Measurements from ENCODE around the gene PHF14. TPM values are rescaled to one million over a fixed set of nuclear protein-coding genes. Genes with fewer than 3 reads are reported as not detected.

PHF14 gene
- total RNA-seq, 3 donors from 2014 or later = 42.6 to 73.5 (median 66.9) TPM

GRCh38 chr7:11127988-11128387, 154.3 kb downstream of the PHF14 start:
- Histone ChIP-seq H3K4me3 (no peak overlapping the region), H3K9me3 (no peaks in the 10 kb centered on the region), H3K27me3 (no peaks in the 10 kb centered on the region), H3K27ac (no peak overlapping the region), H3K36me3 (no peaks in the 10 kb centered on the region), H3K4me1 (no peaks in the 10 kb centered on the region)
- intact Hi-C loops (cut with DNase I; ENCODE audit: low total_unique reads) = no loop called here
- TF ChIP-seq POLR2AphosphoS5 (IDR thresholded peaks at IDR 0.05) (no peak), POLR2A (IDR thresholded peaks at IDR 0.05) (no peak), CTCF (IDR thresholded peaks at IDR 0.05) (no peak)
- DNase-seq (ENCODE audit: low spot score in 2 of 2) = no peak

DNA sequence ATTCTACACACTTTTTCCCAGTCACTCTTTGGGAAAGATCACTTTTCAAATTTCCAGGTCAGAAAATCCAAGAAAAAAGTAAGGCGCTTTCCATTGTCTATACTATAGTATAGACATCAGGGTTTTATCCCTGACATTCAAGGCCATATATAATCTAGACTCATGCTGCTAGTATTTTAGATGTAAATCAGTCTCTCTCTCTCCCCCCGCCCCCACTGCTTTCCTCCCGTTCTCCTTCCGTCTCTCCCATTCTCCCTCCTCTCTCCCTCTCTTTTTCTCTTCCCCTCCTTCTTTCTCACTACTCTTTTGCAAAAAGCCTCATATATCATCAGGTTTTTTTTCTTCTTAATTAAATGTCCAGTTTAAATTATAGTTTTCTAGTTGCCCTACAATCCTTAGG, 154.8 kb downstream of the PHF14 start:
- Histone ChIP-seq H3K27ac (no peak overlapping the region), H3K4me3 (no peak overlapping the region), H3K9me3 (no peaks in the 10 kb centered on the region), H3K27me3 (no peaks in the 10 kb centered on the region), H3K4me1 (no peaks in the 10 kb centered on the region), H3K36me3 (no peaks in the 10 kb centered on the region)
- intact Hi-C loops (cut with DNase I; ENCODE audit: low total_unique reads) = no loop called here
- TF ChIP-seq POLR2A (IDR thresholded peaks at IDR 0.05) = no peak
- no peak for DNase-seq (ENCODE audit: low spot score in 2 of 2)

- H3K36me3 ChIP-seq = no peaks in the 10 kb centered on the region
- no peaks in the 10 kb centered on the region for H3K4me1 ChIP-seq
- intact Hi-C loops (cut with DNase I; ENCODE audit: low total_unique reads) = no loop called here
These were observed 156.3 kb downstream of the PHF14 start for GRCh38 chr7:11130012-11130411.

GRCh38 chr7:11130601-11131000, 156.9 kb downstream of the PHF14 start:
- Histone ChIP-seq H3K36me3 (no peaks in the 10 kb centered on the region), H3K4me3 (no peak overlapping the region), H3K9me3 (no peaks in the 10 kb centered on the region), H3K27me3 (no peaks in the 10 kb centered on the region), H3K27ac (no peak overlapping the region), H3K4me1 (no peaks in the 10 kb centered on the region)
- DNase-seq (ENCODE audit: low spot score in 2 of 2) = no peak
- no peak for TF ChIP-seq CTCF (IDR thresholded peaks at IDR 0.05)
- no peak for TF ChIP-seq POLR2AphosphoS5 (IDR thresholded peaks at IDR 0.05)
- TF ChIP-seq POLR2A (IDR thresholded peaks at IDR 0.05) = no peak
- intact Hi-C loops (cut with DNase I; ENCODE audit: low total_unique reads) = no loop called here

More at GRCh38 chr7:11130012-11130411, 156.3 kb downstream of the PHF14 start:
- Histone ChIP-seq H3K9me3 (no peaks in the 10 kb centered on the region), H3K27ac (no peak overlapping the region), H3K27me3 (no peaks in the 10 kb centered on the region), H3K4me3 (no peak overlapping the region)
- no peak for DNase-seq (ENCODE audit: low spot score in 2 of 2)
- TF ChIP-seq POLR2AphosphoS5 (IDR thresholded peaks at IDR 0.05) (no peak), POLR2A (IDR thresholded peaks at IDR 0.05) (no peak), CTCF (IDR thresholded peaks at IDR 0.05) (no peak)

DNA sequence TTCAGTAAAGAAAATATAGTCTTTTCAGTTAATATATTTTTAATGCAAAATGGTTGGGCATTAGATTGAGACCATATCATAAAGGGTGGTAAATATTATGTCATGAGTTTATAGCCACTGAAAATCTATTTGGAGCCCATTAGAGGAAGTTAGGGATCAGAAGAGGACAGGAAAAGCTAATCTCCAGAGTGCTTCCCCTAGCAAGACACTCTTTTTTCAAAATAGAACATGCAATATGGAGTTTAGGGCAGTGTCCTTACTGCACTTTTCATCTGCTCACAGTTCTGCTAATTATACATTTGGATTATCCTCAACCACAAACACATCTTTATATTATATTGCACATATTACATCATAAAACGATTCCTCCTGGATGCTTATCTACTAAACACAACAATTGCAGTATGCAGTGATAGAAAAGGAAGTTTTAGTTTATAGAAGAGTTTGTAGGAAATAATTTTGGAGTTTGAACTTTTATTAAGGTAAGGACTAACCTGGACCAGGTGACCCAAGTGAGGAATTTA, 159.8 kb downstream of the PHF14 start:
- Histone ChIP-seq H3K9me3 (no peaks in the 10 kb centered on the region), H3K4me1 (no peaks in the 10 kb centered on the region), H3K4me3 (no peak overlapping the region), H3K27me3 (no peaks in the 10 kb centered on the region), H3K27ac (no peak overlapping the region), H3K36me3 (no peaks in the 10 kb centered on the region)
- intact Hi-C loops (cut with DNase I; ENCODE audit: low total_unique reads) = no loop called here
- TF ChIP-seq POLR2A (IDR thresholded peaks at IDR 0.05) (no peak), CTCF (IDR thresholded peaks at IDR 0.05) (no peak), POLR2AphosphoS5 (IDR thresholded peaks at IDR 0.05) (no peak)
- no peak for DNase-seq (ENCODE audit: low spot score in 2 of 2)

- DNase-seq (ENCODE audit: low spot score in 2 of 2) = no peak
- H3K27ac ChIP-seq = no peak overlapping the region
- H3K4me1 ChIP-seq = no peaks in the 10 kb centered on the region
- H3K27me3 ChIP-seq = no peaks in the 10 kb centered on the region
- no peak overlapping the region for H3K4me3 ChIP-seq
- intact Hi-C loops (cut with DNase I; ENCODE audit: low total_unique reads) = no loop called here
- H3K9me3 ChIP-seq = no peaks in the 10 kb centered on the region
- no peaks in the 10 kb centered on the region for H3K36me3 ChIP-seq
- TF ChIP-seq POLR2AphosphoS5 (IDR thresholded peaks at IDR 0.05) (no peak), POLR2A (IDR thresholded peaks at IDR 0.05) (no peak), CTCF (IDR thresholded peaks at IDR 0.05) (no peak)
These were observed 161.9 kb downstream of the PHF14 start for GRCh38 chr7:11135573-11135972.
